Mesenchymal stem cell (in vitro differentiated cells and primary cell): ENCODE data around the gene SPHKAP.

Experiments
- DNase-seq: peaks from one replicate; pipeline ENCODE4 v3.0.0-alpha.2; 2013
- H2AFZ ChIP-seq: one replicate; pipeline ENCODE4 v1.6.1; 2013; ENCODE audit warnings: low read depth, mild to moderate bottlenecking, control low read depth, inconsistent platforms, low read length, moderate library complexity
- H2AK5ac ChIP-seq: 2 replicates; pipeline ENCODE4 v1.6.1; 2013; ENCODE audit warnings: low read length, moderate library complexity, mild to moderate bottlenecking, inconsistent platforms; ENCODE audit not compliant: severe bottlenecking
- H2BK120ac ChIP-seq: one replicate; pipeline ENCODE4 v1.6.1; 2013; ENCODE audit warnings: low read depth, mild to moderate bottlenecking, inconsistent platforms, low read length, moderate library complexity
- H2BK12ac ChIP-seq, 2 experiments: one replicate each; pipeline ENCODE4 v1.6.1; 2013; ENCODE audit warnings: inconsistent platforms in 2 of 2, low read length in 2 of 2, mild to moderate bottlenecking in 2 of 2, moderate library complexity in 2 of 2, control low read depth in 1 of 2
- H2BK15ac ChIP-seq: one replicate; pipeline ENCODE4 v1.6.1; 2013; ENCODE audit warnings: mild to moderate bottlenecking, low read depth, inconsistent platforms; ENCODE audit not compliant: poor library complexity, severe bottlenecking
- H2BK5ac ChIP-seq: 2 replicates; pipeline ENCODE4 v1.6.1; 2013; ENCODE audit warnings: low read depth, mild to moderate bottlenecking, low read length, control low read depth, inconsistent platforms; ENCODE audit not compliant: poor library complexity, severe bottlenecking
- H3K14ac ChIP-seq, 2 experiments: one replicate each; pipeline ENCODE4 v1.6.1; 2013; ENCODE audit warnings: inconsistent platforms in 2 of 2, low read length in 2 of 2, control low read depth in 1 of 2, mild to moderate bottlenecking in 1 of 2, moderate library complexity in 1 of 2
- H3K18ac ChIP-seq, 2 experiments: one replicate each; pipeline ENCODE4 v1.6.1; 2013; ENCODE audit warnings: inconsistent platforms in 2 of 2, low read length in 2 of 2, control low read depth in 1 of 2, low read depth in 1 of 2, mild to moderate bottlenecking in 1 of 2
- H3K23ac ChIP-seq, 2 experiments: one replicate each; pipeline ENCODE4 v1.6.1; 2013; ENCODE audit warnings: inconsistent platforms in 2 of 2, low read length in 2 of 2, mild to moderate bottlenecking in 2 of 2, moderate library complexity in 2 of 2, control low read depth in 1 of 2
- H3K27ac ChIP-seq: 2 replicates; pipeline ENCODE4 v1.5.1; 2013; ENCODE audit warnings: mild to moderate bottlenecking, moderate library complexity, low read length, control low read depth, inconsistent platforms; ENCODE audit not compliant: poor library complexity, severe bottlenecking
- H3K27me3 ChIP-seq, 2 experiments: 2 replicates each; pipeline versions ENCODE4 v1.6.1 to v1.7.0; 2013; ENCODE audit warnings: low read length in 2 of 2, mild to moderate bottlenecking in 2 of 2, moderate library complexity in 2 of 2, control low read depth in 1 of 2, inconsistent platforms in 1 of 2; ENCODE audit not compliant: control insufficient read depth in 1 of 2, insufficient read depth in 1 of 2
- H3K36me3 ChIP-seq, 2 experiments: 2 replicates each; pipeline versions ENCODE4 v1.6.1 to v1.7.0; 2013; ENCODE audit warnings: low read length in 2 of 2, control low read depth in 1 of 2, inconsistent platforms in 1 of 2, low read depth in 1 of 2, mild to moderate bottlenecking in 1 of 2; ENCODE audit not compliant: insufficient read depth in 2 of 2, control insufficient read depth in 1 of 2
- H3K4ac ChIP-seq, 2 experiments: one replicate each; pipeline ENCODE4 v1.6.1; 2013; ENCODE audit warnings: inconsistent platforms in 2 of 2, low read length in 2 of 2, mild to moderate bottlenecking in 2 of 2, moderate library complexity in 2 of 2, control low read depth in 1 of 2, low read depth in 1 of 2
- H3K4me1 ChIP-seq: 2 replicates; pipeline ENCODE4 v1.6.1; 2013; ENCODE audit warnings: low read depth, low read length, control low read depth; ENCODE audit not compliant: control insufficient read depth, insufficient read depth
- H3K4me2 ChIP-seq: 2 replicates; pipeline ENCODE4 v1.6.1; 2013; ENCODE audit warnings: low read length, mild to moderate bottlenecking, inconsistent platforms; ENCODE audit not compliant: poor library complexity, severe bottlenecking
- H3K4me3 ChIP-seq, 2 experiments: 2 replicates each; pipeline versions ENCODE4 v1.5.1 to v1.7.0; 2013; ENCODE audit warnings: low read length in 2 of 2, mild to moderate bottlenecking in 2 of 2, control low read depth in 1 of 2, low read depth in 1 of 2; ENCODE audit not compliant: insufficient read depth in 1 of 2
- H3K79me1 ChIP-seq: replicated peaks from 2 replicates; pipeline ENCODE4 v1.6.1; 2013; ENCODE audit warnings: mild to moderate bottlenecking, control low read depth, low read length, inconsistent platforms; ENCODE audit not compliant: poor library complexity, severe bottlenecking
- H3K9ac ChIP-seq: 2 replicates; pipeline ENCODE4 v1.7.0; 2013; ENCODE audit warnings: mild to moderate bottlenecking, low read length, moderate library complexity
- H3K9me3 ChIP-seq: 2 replicates; pipeline ENCODE4 v1.7.0; 2013; ENCODE audit warnings: mild to moderate bottlenecking, low read length; ENCODE audit not compliant: control insufficient read depth
- H4K8ac ChIP-seq: one replicate; pipeline ENCODE4 v1.6.1; 2013; ENCODE audit warnings: inconsistent platforms, mild to moderate bottlenecking, low read length, moderate library complexity
- H4K91ac ChIP-seq: one replicate; pipeline ENCODE4 v1.6.1; 2013; ENCODE audit warnings: mild to moderate bottlenecking, low read length, inconsistent platforms
- WGBS: methylation state at CpG from one replicate; pipeline ENCODE4 v1.1.7; 2013; ENCODE audit warnings: mixed read lengths; 5-methylcytosine and 5-hydroxymethylcytosine counted together

Gene SPHKAP

DNA sequence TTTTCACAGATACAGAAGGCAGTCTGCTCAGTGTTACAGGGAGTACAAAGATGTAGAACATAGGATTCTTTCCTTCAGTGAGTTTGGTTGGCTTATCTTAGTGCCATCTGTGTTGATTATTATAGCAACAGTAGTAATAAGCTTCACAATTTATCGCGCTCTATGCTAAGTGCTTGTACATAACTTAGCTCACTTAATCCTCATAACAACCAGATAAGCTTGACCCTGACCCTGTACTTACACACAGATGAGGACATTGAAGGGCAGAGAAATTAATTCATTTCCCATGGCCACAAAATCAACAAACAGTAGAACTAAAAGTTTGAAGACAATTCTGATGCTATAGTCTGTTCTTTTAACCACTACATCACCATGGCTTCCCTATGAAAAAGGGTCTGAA is 121.8 kb downstream of the SPHKAP start:
- H3K4me1 ChIP-seq, result no peaks in the 10 kb centered on the region
- no peak overlapping the region for H3K4me3 ChIP-seq
- peaks cover 0 to 8% of the 10 kb centered on the region in 2 experiments for H3K27me3 ChIP-seq
- H3K18ac ChIP-seq, result no peak overlapping the region
- H3K4me2 ChIP-seq, result no peak overlapping the region
- H4K8ac ChIP-seq, result no peak overlapping the region
- no peaks in the 10 kb centered on the region for H3K79me1 ChIP-seq
- H3K27ac ChIP-seq, result no peak overlapping the region
- no peak overlapping the region for H2AK5ac ChIP-seq
- no peak overlapping the region for H2BK12ac ChIP-seq
- no peak overlapping the region for H2BK15ac ChIP-seq
- no peak overlapping the region for H2AFZ ChIP-seq
- H3K9ac ChIP-seq, result no peak overlapping the region
- no peak overlapping the region for H3K14ac ChIP-seq
- WGBS, result 79% methylated on average over 2 of the region's 2 CpGs
- H3K4ac ChIP-seq, result no peak overlapping the region
- H3K36me3 ChIP-seq, result no peaks in the 10 kb centered on the region
- H2BK120ac ChIP-seq, result no peak overlapping the region
- no peak for DNase-seq
- no peak overlapping the region for H2BK5ac ChIP-seq
- no peaks in the 10 kb centered on the region for H3K9me3 ChIP-seq
- H4K91ac ChIP-seq, result no peak overlapping the region
- H3K23ac ChIP-seq, result no peak overlapping the region

DNA sequence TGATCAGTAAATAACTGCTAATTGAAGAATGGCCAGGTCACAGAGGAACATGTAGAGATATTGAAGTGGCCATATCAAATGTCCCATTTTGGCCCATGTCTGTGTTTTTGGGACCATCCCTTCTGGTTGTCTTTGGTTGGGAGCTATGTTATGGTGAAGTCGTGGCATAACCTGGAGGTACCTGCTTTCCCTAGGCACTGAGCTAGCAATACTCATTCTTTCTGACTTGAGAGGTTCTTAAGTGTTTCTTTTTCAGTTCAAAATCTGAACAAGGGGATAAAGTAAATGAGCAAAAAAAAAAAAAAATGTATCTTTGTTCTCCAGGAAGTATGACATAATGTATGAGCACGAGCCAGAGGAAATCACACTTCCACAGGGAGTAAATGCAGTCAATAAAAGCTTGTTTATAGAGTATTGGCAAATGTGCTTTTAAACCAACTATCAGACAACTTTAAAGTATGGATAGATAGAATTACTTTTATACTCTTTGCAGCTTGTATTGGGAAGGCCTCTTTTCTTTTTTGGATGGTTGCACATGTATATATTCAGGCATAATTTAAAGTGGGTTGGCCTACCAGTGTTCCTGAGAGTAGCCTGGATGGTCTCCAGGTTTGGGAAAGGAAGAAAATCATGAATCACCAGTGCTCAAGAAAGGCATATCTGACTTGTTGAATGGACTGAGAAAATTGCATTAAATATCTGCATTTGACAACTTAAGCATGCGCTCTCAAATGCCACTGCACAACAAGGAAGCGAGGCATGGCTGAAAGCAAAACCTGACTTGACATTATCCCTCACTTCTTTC is 125.0 kb downstream of the SPHKAP start:
- Histone ChIP-seq H2BK120ac (no peak overlapping the region), H4K91ac (no peak overlapping the region), H3K4me3 (no peak overlapping the region), H3K9me3 (no peaks in the 10 kb centered on the region), H3K27me3 (peaks cover 0 to 8% of the 10 kb centered on the region in 2 experiments), H3K36me3 (no peaks in the 10 kb centered on the region), H2BK5ac (no peak overlapping the region), H3K18ac (no peak overlapping the region), H2AK5ac (no peak overlapping the region), H3K4me2 (no peak overlapping the region), H3K4me1 (no peaks in the 10 kb centered on the region), H3K79me1 (no peaks in the 10 kb centered on the region), H3K9ac (no peak overlapping the region), H2AFZ (no peak overlapping the region), H4K8ac (no peak overlapping the region), H2BK12ac (no peak overlapping the region), H3K4ac (no peak overlapping the region), H3K14ac (no peak overlapping the region), H3K27ac (no peak overlapping the region), H3K23ac (no peak overlapping the region), H2BK15ac (no peak overlapping the region)
- 81% methylated on average over 3 of the region's 4 CpGs for WGBS
- no peak for DNase-seq

DNA sequence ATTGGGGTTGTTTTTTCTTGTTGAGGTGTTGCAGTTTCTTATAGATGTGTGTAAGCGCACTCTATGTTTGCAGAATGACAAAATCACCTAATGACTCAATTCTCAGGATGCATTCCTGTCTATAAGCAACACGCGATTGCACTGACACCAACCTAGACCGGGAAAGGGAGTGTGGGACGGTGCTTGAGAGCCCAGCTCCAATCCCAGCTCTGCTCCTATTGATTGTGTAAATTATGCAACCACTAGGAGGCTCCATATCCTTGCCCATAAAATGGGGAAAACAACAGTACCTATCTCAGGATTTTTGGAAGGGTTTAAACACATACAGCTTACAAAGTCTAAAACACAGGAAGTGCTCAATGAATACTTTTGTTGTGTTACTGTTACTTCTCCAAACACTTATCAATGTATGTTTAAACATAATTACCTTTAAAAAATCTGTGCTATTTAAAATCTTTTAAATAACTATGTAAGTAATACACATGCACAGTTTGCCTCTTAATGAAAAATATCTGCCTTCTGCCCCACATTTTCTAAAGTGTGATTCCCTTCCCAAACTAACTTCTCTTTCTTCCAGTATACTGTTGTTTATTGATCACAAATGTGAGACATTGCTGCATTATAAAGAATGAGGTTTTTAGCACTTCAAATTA is 132.5 kb downstream of the SPHKAP start:
- Histone ChIP-seq H2BK15ac (no peak overlapping the region), H3K14ac (no peak overlapping the region), H3K4me2 (no peak overlapping the region), H4K91ac (no peak overlapping the region), H3K27ac (no peak overlapping the region), H2BK5ac (no peak overlapping the region), H3K79me1 (no peaks in the 10 kb centered on the region), H4K8ac (no peak overlapping the region), H3K9ac (no peak overlapping the region), H3K23ac (no peak overlapping the region), H3K36me3 (no peaks in the 10 kb centered on the region), H3K27me3 (no peaks in the 10 kb centered on the region), H3K4me1 (no peaks in the 10 kb centered on the region), H3K4ac (no peak overlapping the region), H3K4me3 (no peak overlapping the region), H2BK12ac (no peak overlapping the region), H2BK120ac (no peak overlapping the region), H3K18ac (no peak overlapping the region), H2AFZ (no peak overlapping the region), H2AK5ac (no peak overlapping the region), H3K9me3 (no peaks in the 10 kb centered on the region)
- WGBS, result 3% methylated on average over 4 of the region's 5 CpGs
- DNase-seq, result peak; percentile 3

DNA sequence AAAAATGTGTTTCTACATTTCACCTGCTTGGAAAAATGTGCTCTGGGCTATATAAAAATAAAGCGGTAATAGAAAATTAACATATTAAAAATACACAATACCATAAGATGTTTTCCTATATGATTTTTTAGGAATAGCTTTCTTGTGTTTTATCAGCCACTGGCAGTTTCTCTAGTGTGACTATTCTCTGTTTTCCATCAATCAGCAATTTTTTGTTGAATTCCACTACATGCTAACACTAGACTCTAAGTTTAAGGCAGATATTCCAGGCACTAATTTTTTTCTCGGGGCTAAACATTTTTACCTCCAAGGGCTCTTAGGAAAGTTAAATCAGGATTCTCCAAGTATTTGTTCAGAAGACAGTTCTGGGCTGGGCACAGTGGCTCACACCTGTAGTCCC is 140.5 kb downstream of the SPHKAP start:
- Histone ChIP-seq H2BK12ac (no peak overlapping the region), H4K91ac (no peak overlapping the region), H2AFZ (no peak overlapping the region), H3K4me3 (no peak overlapping the region), H3K4me2 (no peak overlapping the region), H3K36me3 (no peaks in the 10 kb centered on the region), H2AK5ac (no peak overlapping the region), H3K4ac (no peak overlapping the region), H3K18ac (no peak overlapping the region), H2BK120ac (no peak overlapping the region), H2BK15ac (no peak overlapping the region), H3K14ac (no peak overlapping the region), H3K79me1 (no peaks in the 10 kb centered on the region), H3K4me1 (no peaks in the 10 kb centered on the region), H3K9ac (no peak overlapping the region), H4K8ac (no peak overlapping the region), H2BK5ac (no peak overlapping the region), H3K9me3 (no peaks in the 10 kb centered on the region), H3K23ac (no peak overlapping the region), H3K27me3 (no peaks in the 10 kb centered on the region), H3K27ac (no peak overlapping the region)
- 100% methylated on average over 1 of the region's 2 CpGs for WGBS
- DNase-seq, result no peak
